Measurements from ENCODE around the gene EPG5. TPM values are rescaled to one million over a fixed set of nuclear protein-coding genes. Genes with fewer than 3 reads are reported as not detected.

The EPG5 gene
- total RNA-seq, 1 donor from 2014 or later, result 18.9 TPM

- ATAC-seq (ENCODE audit: poor library complexity), result peak; percentile 97
- peak; percentile 82 for DNase-seq
- intact Hi-C loops (cut with DNase I), result loop anchor here (1.0 kb wide), 1 partner anchor 189 kb away; no protein-coding TSS in a partner anchor
These were observed 87.2 kb downstream of the EPG5 start for GRCh38 chr18:45879681-45880655.

GRCh38 chr18:45877403-45877802 is 89.7 kb downstream of the EPG5 start:
- intact Hi-C loops (cut with DNase I), result no loop called here
- no peak for DNase-seq
- ATAC-seq (ENCODE audit: poor library complexity), result no peak

GRCh38 chr18:45876161-45876560 is 91.0 kb downstream of the EPG5 start:
- DNase-seq, result no peak
- intact Hi-C loops (cut with DNase I), result no loop called here
- ATAC-seq (ENCODE audit: poor library complexity), result no peak

- DNase-seq (no peak), ATAC-seq (ENCODE audit: poor library complexity) (no peak)
- intact Hi-C loops (cut with DNase I), result no loop called here
These were observed 92.5 kb downstream of the EPG5 start for GRCh38 chr18:45874491-45875184.

GRCh38 chr18:45871431-45872084 is 95.6 kb downstream of the EPG5 start:
- DNase-seq (no peak), ATAC-seq (ENCODE audit: poor library complexity) (no peak)
- intact Hi-C loops (cut with DNase I), result no loop called here

- intact Hi-C loops (cut with DNase I), result no loop called here
These were observed 96.7 kb downstream of the EPG5 start for GRCh38 chr18:45870419-45870818.

GRCh38 chr18:45865466-45865865 is 101.7 kb downstream of the EPG5 start:
- ATAC-seq (ENCODE audit: poor library complexity), result no peak
- no peak for DNase-seq
- intact Hi-C loops (cut with DNase I), result no loop called here

More at GRCh38 chr18:45870419-45870818, 96.7 kb downstream of the EPG5 start:
- ATAC-seq (ENCODE audit: poor library complexity) (no peak), DNase-seq (no peak)

GRCh38 chr18:45864081-45864480 is 103.0 kb downstream of the EPG5 start:
- intact Hi-C loops (cut with DNase I), result no loop called here
- no peak for DNase-seq
- ATAC-seq (ENCODE audit: poor library complexity), result no peak

GRCh38 chr18:45863469-45863868 is 103.7 kb downstream of the EPG5 start:
- no peak for ATAC-seq (ENCODE audit: poor library complexity)
- intact Hi-C loops (cut with DNase I), result no loop called here
- DNase-seq, result no peak

GRCh38 chr18:45861926-45862325 is 105.2 kb downstream of the EPG5 start:
- intact Hi-C loops (cut with DNase I), result no loop called here
- ATAC-seq (ENCODE audit: poor library complexity) (no peak), DNase-seq (no peak)

- intact Hi-C loops (cut with DNase I), result no loop called here
- ATAC-seq (ENCODE audit: poor library complexity) (no peak), DNase-seq (no peak)
These were observed 106.2 kb downstream of the EPG5 start for GRCh38 chr18:45860971-45861370.

GRCh38 chr18:45860492-45860891 is 106.6 kb downstream of the EPG5 start:
- intact Hi-C loops (cut with DNase I), result no loop called here
- ATAC-seq (ENCODE audit: poor library complexity) (no peak), DNase-seq (no peak)

- DNase-seq (no peak), ATAC-seq (ENCODE audit: poor library complexity) (no peak)
- intact Hi-C loops (cut with DNase I), result no loop called here
These were observed 107.8 kb downstream of the EPG5 start for GRCh38 chr18:45859334-45859733.

- intact Hi-C loops (cut with DNase I), result no loop called here
- DNase-seq (no peak), ATAC-seq (ENCODE audit: poor library complexity) (no peak)
These were observed 110.6 kb downstream of the EPG5 start for GRCh38 chr18:45856531-45856930.

- intact Hi-C loops (cut with DNase I), result no loop called here
- no peak for DNase-seq
- ATAC-seq (ENCODE audit: poor library complexity), result no peak
These were observed 113.0 kb downstream of the EPG5 start for GRCh38 chr18:45854036-45854586.

- no peak for DNase-seq
- ATAC-seq (ENCODE audit: poor library complexity), result no peak
- intact Hi-C loops (cut with DNase I), result no loop called here
These were observed 114.5 kb downstream of the EPG5 start for GRCh38 chr18:45852631-45853030.

GRCh38 chr18:45851161-45851925 is 115.8 kb downstream of the EPG5 start:
- ATAC-seq (ENCODE audit: poor library complexity), result peak; percentile 70
- no peak for DNase-seq
- intact Hi-C loops (cut with DNase I), result no loop called here

GRCh38 chr18:45850021-45850420 is 117.1 kb downstream of the EPG5 start:
- intact Hi-C loops (cut with DNase I), result no loop called here
- DNase-seq, result no peak
- no peak for ATAC-seq (ENCODE audit: poor library complexity)

All from Right ventricle myocardium superior (tissue), 1 donor.